SU-DHL-6 (cell line): ENCODE measurements around the gene CCDC187.

ENCODE experiments used
- H2AFZ ChIP-seq: fragments of 200-600 bp; sonication (generic); 2 replicates; pipeline ENCODE4 v1.6.1; 2014; ENCODE audit warnings: low read depth, mild to moderate bottlenecking, moderate library complexity, mixed read lengths, antibody characterized with exemption, low read length; ENCODE audit not compliant: severe bottlenecking
- H3F3A ChIP-seq: fragments of 200-600 bp; shearing (Covaris generic); 2 replicates; pipeline ENCODE4 v1.6.0; 2016; ENCODE audit warnings: antibody characterized with exemption, mild to moderate bottlenecking; ENCODE audit not compliant: insufficient read depth
- H3K27ac ChIP-seq: fragments of 200-600 bp; sonication (generic); 2 replicates; pipeline ENCODE4 v1.5.1; 2016; ENCODE audit warnings: low read depth, mild to moderate bottlenecking, low read length, moderate library complexity, mixed read lengths
- H3K27me3 ChIP-seq: fragments of 200-600 bp; sonication (generic), shearing (Covaris generic); 2 replicates; pipeline ENCODE4 v1.6.0; 2014; ENCODE audit warnings: mild to moderate bottlenecking, low read length
- H3K36me3 ChIP-seq: fragments of 200-600 bp; sonication (generic); 2 replicates; pipeline ENCODE4 v1.6.1; 2014; ENCODE audit warnings: mild to moderate bottlenecking, low read length, mixed read lengths
- H3K4me2 ChIP-seq: fragments of 300-600, 200-600 bp; shearing (Covaris generic), sonication (generic); 2 replicates; pipeline ENCODE4 v1.6.0; 2014; ENCODE audit warnings: low read length, low read depth, mild to moderate bottlenecking; ENCODE audit not compliant: poor library complexity, severe bottlenecking
- H3K4me3 ChIP-seq: fragments of 200-600 bp; sonication (generic); 2 replicates; pipeline ENCODE4 v1.5.1; 2014; ENCODE audit warnings: antibody characterized with exemption, low read length, mild to moderate bottlenecking, mixed read lengths; ENCODE audit not compliant: insufficient read depth, poor library complexity, severe bottlenecking
- H3K79me2 ChIP-seq: fragments of 200-600 bp; sonication (generic); 2 replicates; pipeline ENCODE4 v1.6.1; 2014; ENCODE audit warnings: mild to moderate bottlenecking, low read length, moderate library complexity; ENCODE audit not compliant: insufficient read depth
- H3K9ac ChIP-seq: fragments of 200-600 bp; sonication (generic); 2 replicates; pipeline ENCODE4 v1.7.0; 2014; ENCODE audit warnings: mild to moderate bottlenecking, low read length
- H3K9me2 ChIP-seq: fragments of 200-600 bp; sonication (generic); replicated peaks from 2 replicates; pipeline ENCODE4 v1.6.1; 2014; ENCODE audit warnings: low read length; ENCODE audit not compliant: insufficient read depth
- H3K9me3 ChIP-seq: fragments of 200-600 bp; sonication (generic); 2 replicates; pipeline ENCODE4 v1.6.1; 2014; ENCODE audit warnings: low read length, mixed read lengths; ENCODE audit not compliant: insufficient read depth
- H4K20me1 ChIP-seq: fragments of 200-600 bp; sonication (generic); 2 replicates; pipeline ENCODE4 v1.6.1; 2014; ENCODE audit warnings: low read depth, mild to moderate bottlenecking, antibody characterized with exemption, low read length, moderate library complexity, mixed read lengths
- CTCF ChIP-seq: fragments of 200-600 bp; sonication (generic); IDR thresholded peaks from one replicate; pipeline ENCODE4 v1.5.1; 2017; ENCODE audit warnings: antibody characterized with exemption, mild to moderate bottlenecking, low read length, moderate library complexity; ENCODE audit not compliant: insufficient read depth, poor library complexity, severe bottlenecking
- EZH2phosphoT487 ChIP-seq: fragments of 200-600 bp; sonication (generic), shearing (Covaris generic); conservative IDR thresholded peaks from 2 replicates; pipeline ENCODE4 v1.6.1; 2018; ENCODE audit warnings: mild to moderate bottlenecking, antibody characterized with exemption, low read length, moderate library complexity, mixed read lengths

CCDC187 gene

GRCh38 chr9:136304981-136305380 is 1.1 kb upstream of the CCDC187 start:
- peaks cover 14% of the 10 kb centered on the region; the same call in 1 of the 2 replicates for H3K9me3 ChIP-seq
- H2AFZ ChIP-seq = no peak overlapping the region
- H4K20me1 ChIP-seq = no peaks in the 10 kb centered on the region
- no peak overlapping the region for H3K27ac ChIP-seq
- H3K4me2 ChIP-seq = no peak overlapping the region
- no peaks in the 10 kb centered on the region for H3K9me2 ChIP-seq
- 0 out of 2 replicates have a peak, but pooled peaks cover 6% of the 10 kb centered on the region for H3F3A ChIP-seq
- TF ChIP-seq EZH2phosphoT487 = no peak
- no peak for TF ChIP-seq CTCF
- H3K36me3 ChIP-seq = no peaks in the 10 kb centered on the region
- no peaks in the 10 kb centered on the region for H3K27me3 ChIP-seq
- H3K9ac ChIP-seq = no peak overlapping the region
- no peak overlapping the region for H3K4me3 ChIP-seq
- H3K79me2 ChIP-seq = no peaks in the 10 kb centered on the region

DNA sequence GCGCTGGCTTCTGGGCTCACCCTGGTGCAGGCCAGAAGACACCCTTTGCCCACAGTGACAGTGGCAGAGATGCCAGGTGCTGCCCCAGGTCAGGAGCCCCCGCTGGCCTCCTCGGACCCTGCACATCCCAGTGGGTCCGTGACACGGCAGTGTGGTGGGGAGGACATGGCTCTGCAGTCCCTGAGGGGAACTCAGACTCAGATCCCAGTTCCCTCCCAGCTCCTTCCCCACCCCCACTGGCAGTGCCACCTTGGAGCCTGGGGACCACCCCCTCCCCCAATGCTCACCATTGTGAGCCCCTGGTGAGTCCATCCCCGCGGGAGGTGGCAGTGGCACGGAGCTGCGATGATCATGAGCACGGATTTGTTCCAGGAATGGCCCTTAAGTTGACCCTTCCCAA is 562 bp upstream of the CCDC187 start:
- Histone ChIP-seq H3K36me3 (no peaks in the 10 kb centered on the region), H4K20me1 (no peaks in the 10 kb centered on the region), H3K9me3 (peaks cover 14% of the 10 kb centered on the region; the same call in 1 of the 2 replicates), H3K27me3 (no peaks in the 10 kb centered on the region), H3K4me2 (no peak overlapping the region), H3K4me3 (no peak overlapping the region), H3K79me2 (no peaks in the 10 kb centered on the region), H3K27ac (no peak overlapping the region), H3K9ac (no peak overlapping the region), H2AFZ (no peak overlapping the region), H3F3A (0 out of 2 replicates have a peak, but pooled peaks cover 6% of the 10 kb centered on the region), H3K9me2 (no peaks in the 10 kb centered on the region)
- no peak for TF ChIP-seq CTCF

- no peaks in the 10 kb centered on the region for H4K20me1 ChIP-seq
- 0 out of 2 replicates have a peak, but pooled peaks cover 3% of the 10 kb centered on the region for H3F3A ChIP-seq
- H3K4me2 ChIP-seq = no peak overlapping the region
- H3K9me3 ChIP-seq = peaks cover 9% of the 10 kb centered on the region; the same call in 1 of the 2 replicates
- no peaks in the 10 kb centered on the region for H3K9me2 ChIP-seq
- H3K36me3 ChIP-seq = no peaks in the 10 kb centered on the region
- H3K27me3 ChIP-seq = no peaks in the 10 kb centered on the region
- TF ChIP-seq CTCF (no peak), EZH2phosphoT487 (no peak)
- H2AFZ ChIP-seq = no peak overlapping the region
- no peak overlapping the region for H3K27ac ChIP-seq
- H3K79me2 ChIP-seq = no peaks in the 10 kb centered on the region
- H3K9ac ChIP-seq = no peak overlapping the region
- H3K4me3 ChIP-seq = no peak overlapping the region
These were observed 649 bp downstream of the CCDC187 start for GRCh38 chr9:136303066-136303824.
